Fibroblast of villous mesenchyme (primary cell): ENCODE data around the gene CEP131. TPM values are rescaled to one million over a fixed set of nuclear protein-coding genes. Genes with fewer than 3 reads are reported as not detected.

Experiments
- DNase-seq: peaks from one replicate; pipeline ENCODE4 v3.0.0-alpha.2; 2010; ENCODE audit warnings: low read depth
- H3K4me3 ChIP-seq: 2 replicates; pipeline ENCODE4 v1.5.1; 2011; ENCODE audit warnings: low read depth, mild to moderate bottlenecking, low read length
- CTCF ChIP-seq: IDR thresholded peaks from 2 replicates; pipeline ENCODE4 v1.5.1; 2012; ENCODE audit warnings: low read depth, mild to moderate bottlenecking, low read length; ENCODE audit not compliant: insufficient read depth
- total RNA-seq: library from RNA; depleted of rRNA; stranded (reverse); fragments of >200 nt; gene quantifications from 2 replicates; pipeline ENCODE4 v1.2.3, GENCODE V29; 2012

CEP131 gene
- total RNA-seq, 1 donor: 9.9 TPM

GRCh38 chr17:81243333-81243664, 20.5 kb upstream of the CEP131 start:
- no peak for DNase-seq
- no peak overlapping the region for H3K4me3 ChIP-seq
- no peak for TF ChIP-seq CTCF

GRCh38 chr17:81242421-81243332, 19.9 kb upstream of the CEP131 start:
- TF ChIP-seq CTCF: no peak
- no peak for DNase-seq
- no peak overlapping the region for H3K4me3 ChIP-seq

- no peak overlapping the region for H3K4me3 ChIP-seq
- peak; percentile 80 for TF ChIP-seq CTCF
- peak; percentile 41 for DNase-seq
These were observed 19.1 kb upstream of the CEP131 start for GRCh38 chr17:81241648-81242420.

GRCh38 chr17:81241203-81241602, 18.4 kb upstream of the CEP131 start:
- no peak for TF ChIP-seq CTCF
- no peak overlapping the region for H3K4me3 ChIP-seq
- DNase-seq: no peak

GRCh38 chr17:81240761-81241160, 18.0 kb upstream of the CEP131 start:
- no peak overlapping the region for H3K4me3 ChIP-seq
- no peak for DNase-seq
- TF ChIP-seq CTCF: no peak

GRCh38 chr17:81239714-81240555, 17.2 kb upstream of the CEP131 start:
- no peak for DNase-seq
- peak overlapping the region; percentile 72 for H3K4me3 ChIP-seq

More at GRCh38 chr17:81239714-81240555, 17.2 kb upstream of the CEP131 start:
- TF ChIP-seq CTCF: no peak
